NCI-H510A (cell line): ENCODE measurements around the gene HSPA13.
"Not testable (repeated sequence)": the region's sequence is repeated elsewhere in the genome, so short reads cannot be mapped to it uniquely, and the experiment has no call there.

Experiments
- DNase-seq: peaks from one replicate; lab custom pipeline; 2025; lab: John Stamatoyannopoulos, UW

HSPA13 gene, protein sequence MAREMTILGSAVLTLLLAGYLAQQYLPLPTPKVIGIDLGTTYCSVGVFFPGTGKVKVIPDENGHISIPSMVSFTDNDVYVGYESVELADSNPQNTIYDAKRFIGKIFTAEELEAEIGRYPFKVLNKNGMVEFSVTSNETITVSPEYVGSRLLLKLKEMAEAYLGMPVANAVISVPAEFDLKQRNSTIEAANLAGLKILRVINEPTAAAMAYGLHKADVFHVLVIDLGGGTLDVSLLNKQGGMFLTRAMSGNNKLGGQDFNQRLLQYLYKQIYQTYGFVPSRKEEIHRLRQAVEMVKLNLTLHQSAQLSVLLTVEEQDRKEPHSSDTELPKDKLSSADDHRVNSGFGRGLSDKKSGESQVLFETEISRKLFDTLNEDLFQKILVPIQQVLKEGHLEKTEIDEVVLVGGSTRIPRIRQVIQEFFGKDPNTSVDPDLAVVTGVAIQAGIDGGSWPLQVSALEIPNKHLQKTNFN

DNA sequence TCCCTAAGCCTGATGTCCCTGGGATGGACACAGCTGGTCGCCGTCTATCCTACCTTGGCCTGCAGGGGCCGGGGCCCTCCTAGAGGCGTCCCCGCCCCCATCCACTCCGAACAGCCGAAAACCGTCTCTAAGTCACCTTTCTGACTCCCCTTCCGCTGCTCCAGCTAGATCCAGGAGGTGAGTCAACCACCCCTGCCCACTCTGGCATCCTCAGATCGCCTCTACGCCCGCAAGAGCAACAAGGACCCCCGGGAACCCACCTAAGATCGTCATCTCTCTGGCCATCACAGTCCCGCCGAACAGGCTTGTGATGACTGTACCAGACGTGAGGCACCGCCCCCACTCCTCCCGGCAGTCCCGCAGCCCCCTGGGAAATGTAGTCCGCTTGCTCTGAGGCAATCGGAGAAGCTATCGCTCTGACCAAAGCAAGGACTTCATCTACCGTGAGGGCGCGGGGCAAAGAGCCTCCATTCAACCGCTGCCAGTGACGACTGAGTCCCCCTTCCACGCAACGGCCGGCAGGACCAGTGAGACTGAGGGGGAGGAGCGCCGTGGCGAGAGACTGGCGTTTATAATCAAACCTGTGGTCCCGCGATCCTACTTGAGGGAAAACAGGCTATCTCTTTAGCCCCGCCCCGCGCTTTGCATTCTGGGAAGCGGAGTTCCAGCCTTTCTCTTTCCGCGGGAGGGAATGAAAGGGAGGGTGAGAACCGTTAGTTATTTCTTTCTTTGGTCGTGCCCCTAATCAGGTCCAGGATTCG, at the start of gene HSPA13:
Gene HSPA13, minus strand, starts transcription at position 312 of the 761 bp plus-strand sequence. Its CDS starts 27 bp downstream, at position 285.
- peak; percentile 95 for DNase-seq

DNA sequence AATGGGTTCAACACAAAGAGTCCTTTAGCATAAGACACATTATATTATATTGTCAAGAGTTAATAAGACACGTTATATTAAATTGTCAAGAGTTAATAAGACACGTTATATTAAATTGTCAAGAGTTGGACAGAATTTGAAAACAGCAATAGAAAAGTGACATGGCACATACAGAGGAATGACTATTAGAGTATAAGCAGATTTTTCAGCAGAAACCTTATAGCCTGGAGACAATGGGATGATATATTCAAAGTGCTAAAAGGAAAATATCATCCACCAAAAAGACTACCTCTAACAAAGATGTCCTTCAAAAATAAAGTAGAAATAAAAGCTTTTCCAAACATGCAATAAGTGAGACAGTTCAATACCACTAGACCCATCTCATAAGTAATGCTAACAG, 36.0 kb upstream of the HSPA13 start:
- no peak for DNase-seq

DNA sequence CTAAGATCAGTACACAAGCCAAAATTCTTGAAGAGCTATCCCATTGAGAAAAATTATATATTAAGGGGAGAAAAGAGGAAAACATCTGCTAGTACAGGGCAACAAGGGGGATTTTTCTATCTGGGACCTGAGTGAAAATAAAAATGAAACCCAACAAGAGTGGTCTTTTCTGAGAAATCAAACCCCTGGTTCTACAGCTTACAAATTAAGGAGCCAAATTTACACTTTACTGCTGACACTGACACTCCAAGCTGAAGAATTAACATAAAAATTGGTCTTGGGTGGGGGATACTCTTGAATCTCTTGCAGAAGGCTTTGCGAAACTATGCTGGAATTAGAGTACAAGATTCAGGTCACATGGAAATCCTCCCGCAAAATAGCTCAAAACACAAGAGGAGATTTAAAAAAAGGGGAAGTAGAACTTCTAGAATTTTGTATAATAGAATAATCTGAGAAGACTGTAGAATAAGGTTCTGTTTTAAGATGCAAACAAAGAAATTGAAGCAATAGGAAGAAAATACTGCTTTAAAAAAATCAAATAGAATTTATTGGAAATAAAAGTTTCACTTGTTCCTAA, 32.1 kb upstream of the HSPA13 start:
- no peak for DNase-seq

DNA sequence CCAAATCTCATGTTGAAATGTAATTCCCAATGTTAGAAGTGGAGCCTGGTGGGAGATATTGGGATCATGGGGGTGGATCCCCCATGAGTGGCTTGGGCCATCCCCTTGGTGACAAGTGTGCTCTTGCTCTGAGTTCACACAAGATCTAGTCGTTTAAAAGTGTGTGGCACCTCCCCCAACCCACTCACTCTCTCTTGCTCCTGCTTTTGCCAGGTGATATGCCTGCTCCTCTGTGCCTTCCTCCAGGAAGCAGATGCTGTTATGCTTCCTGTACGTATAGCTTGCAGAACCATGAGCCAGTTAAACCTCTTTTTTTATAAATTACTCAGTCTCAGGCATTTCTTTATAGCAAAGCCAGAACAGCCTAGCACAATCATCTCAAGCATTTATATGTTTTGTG, 23.0 kb upstream of the HSPA13 start:
- no peak for DNase-seq

DNA sequence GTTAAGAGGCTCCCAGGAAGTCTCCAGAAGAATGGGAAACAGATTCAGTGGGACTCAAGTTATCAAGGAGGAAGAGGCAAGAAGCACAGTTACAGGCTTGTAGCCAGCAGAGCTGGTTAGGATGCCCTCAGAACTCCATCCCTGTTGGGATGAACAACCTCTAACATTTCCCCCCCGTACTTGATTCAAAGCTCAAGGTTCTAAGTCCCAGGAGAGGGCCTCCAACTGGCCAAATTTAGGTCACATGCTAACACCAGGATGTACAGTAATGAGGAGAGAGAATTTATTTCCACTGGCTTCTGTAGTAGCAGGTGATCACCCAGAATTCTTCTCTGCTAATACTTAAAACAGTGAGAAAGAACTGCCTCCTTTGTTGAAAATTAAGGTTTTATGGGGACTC, 22.3 kb upstream of the HSPA13 start:
- DNase-seq = no peak

DNA sequence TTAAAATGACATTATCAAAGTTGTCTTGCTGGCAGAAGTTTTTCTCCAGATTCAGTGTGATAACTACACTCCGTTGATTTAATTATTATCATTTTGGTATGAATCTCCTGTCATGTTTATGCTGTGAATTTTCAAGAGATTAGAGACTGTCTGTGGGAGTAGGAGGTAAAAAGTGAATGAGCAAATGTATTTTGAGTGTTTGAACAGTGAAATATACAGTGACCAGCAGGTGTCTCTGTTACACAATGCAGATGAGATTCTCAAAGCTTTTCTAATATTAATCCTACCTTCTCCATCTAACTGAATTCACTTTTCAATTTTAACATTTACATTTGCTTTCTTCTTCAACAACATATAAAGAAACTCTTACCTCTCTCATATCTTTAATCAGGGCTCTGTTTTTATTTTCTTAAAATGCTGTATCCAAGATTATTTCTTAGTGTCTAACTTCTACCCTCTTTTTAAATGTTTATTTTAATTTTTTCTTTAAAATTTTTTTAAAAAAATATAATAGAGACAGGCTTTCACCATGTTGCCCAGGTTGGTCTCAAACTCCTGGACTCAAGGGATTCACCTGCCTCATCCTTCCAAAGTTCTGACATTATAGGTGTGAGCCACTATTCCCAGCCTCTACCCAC, 20.9 kb upstream of the HSPA13 start:
- DNase-seq = no peak

DNA sequence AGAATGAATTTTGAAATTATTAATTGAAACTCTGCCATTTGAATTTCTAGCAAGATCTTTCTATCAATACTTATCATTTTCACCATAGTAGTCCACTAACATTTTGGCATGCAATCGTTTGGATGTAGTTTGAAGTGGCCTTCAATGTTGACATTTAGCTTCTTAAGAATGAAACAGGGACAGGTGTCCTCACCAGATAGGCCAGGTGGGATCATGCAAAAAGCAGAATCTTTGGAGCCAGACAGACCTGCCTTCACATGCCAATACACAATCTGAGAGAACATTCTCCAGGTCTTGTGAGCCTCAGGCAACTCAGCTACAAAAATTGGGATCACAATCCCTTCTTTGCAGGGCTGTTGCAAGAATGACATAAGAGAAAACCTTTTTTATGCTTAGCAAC, 18.3 kb upstream of the HSPA13 start:
- DNase-seq = no peak

DNA sequence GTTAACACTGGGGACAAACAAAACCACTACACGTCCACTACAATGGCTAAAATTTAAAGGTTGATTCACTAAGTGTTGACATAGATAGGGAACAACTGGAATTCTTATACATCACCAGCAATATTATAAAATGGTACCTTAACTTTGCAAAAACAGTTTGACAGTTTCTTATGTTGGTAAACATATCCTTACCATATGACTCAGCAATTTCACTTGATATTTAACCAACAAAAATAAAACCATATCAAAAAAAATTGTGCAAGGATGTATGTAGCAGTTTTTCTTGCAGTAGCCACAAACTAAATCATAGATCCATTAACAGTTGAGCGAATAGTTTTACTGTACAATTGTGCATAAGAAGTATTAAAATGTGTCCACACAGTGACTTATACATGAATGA, 5.3 kb upstream of the HSPA13 start:
- DNase-seq = no peak

DNA sequence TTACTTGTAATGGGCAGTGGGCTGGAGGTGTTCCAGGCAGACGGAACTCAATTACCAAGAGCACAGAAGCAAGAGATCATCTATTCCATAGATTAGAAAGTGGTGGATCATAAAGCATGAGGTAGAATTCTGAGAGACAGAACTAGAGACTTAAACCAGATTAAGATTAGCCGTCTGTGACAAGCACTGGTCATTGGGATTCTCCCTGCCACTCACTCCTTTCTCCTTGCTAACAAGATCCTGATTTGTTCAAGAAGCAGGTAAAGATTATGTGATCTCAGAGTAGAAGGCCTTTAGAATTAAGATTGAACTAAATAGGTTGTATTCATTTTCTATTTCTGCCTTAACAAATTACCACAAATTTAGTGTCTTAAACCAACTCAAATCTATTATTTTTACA, 1.5 kb upstream of the HSPA13 start:
- DNase-seq = no peak

DNA sequence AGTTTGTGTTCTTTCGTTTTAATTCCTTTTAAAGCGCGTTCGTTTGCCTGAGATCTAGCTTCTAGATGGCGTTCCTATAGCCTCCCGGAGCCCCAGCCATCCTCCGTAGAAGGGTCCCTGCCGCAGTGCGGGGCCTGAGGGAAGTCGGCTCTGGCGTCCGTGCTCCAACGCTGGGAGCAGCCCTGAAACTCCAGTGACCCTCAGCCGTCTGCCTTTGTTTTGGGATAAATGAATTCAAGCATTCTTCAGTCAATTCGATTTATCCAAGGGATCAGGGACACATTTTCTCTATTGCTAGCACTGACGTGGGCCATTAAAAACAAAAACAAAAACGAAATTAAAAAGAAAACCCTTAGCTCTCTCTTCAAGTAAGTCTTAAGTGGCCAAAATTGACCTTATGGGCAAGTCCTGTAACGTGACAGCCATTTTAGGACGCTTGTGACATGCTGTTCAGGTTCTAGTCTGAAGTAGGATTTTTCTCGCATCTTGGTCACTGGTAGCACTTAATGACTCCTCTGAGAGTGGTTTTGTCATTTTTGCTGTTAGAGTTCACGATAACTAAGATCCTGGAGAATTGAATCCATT, 742 bp upstream of the HSPA13 start:
- DNase-seq = no peak

DNA sequence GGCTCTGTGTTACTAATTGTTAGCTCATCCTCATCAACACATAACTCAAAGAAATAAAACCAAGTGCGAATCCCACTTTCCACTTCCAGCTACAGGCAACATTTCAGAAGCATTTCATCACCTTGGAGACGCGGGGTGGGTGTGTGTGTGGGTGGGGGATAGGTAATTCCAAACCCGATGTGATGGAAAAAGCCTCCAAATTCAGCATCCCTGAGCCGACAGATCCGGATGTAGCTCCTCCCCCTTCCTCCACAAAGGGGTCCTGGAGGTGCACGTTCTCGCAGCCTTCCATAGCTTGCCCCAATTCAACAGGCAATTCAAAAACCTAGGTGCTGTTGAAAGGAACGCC, 486 bp downstream of the HSPA13 start:
- no peak for DNase-seq

DNA sequence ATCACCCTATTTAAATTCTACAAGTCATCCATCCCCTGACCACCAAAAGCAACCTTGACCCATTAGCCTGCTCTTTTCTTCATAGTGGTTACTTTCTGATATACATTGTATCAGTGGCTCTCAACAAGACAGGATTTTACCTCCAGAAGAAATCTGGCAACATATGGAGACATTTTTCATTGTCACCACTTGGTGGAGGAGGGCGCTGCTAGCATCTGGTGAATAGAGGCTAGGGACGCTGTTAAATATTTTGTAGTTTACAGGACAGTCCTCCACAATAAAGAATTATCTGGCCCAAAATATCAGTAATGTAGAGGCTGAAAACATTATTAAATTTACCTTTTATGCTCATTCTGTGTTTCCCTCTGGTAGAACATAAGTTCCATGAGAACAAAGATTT, 6.1 kb downstream of the HSPA13 start:
- no peak for DNase-seq

DNA sequence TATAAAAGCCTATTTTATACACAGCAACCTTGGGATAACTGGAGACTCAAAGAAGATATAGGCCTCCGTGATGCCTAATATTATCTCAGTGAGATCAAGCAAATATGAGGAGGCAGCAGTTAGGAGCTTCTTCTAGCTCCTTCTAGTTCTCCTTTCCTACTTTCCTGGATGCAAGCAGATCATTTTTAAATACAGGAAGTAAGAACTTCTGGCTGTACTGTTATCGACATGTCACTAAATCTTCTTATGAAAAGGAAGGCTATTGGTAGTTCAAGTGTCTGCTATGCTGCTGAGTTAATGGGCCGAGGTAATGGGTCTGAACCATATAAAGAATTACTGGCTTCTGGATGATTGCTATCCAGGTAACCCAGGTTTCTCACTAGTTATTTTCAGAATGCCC, 15.9 kb downstream of the HSPA13 start:
- DNase-seq = no peak

DNA sequence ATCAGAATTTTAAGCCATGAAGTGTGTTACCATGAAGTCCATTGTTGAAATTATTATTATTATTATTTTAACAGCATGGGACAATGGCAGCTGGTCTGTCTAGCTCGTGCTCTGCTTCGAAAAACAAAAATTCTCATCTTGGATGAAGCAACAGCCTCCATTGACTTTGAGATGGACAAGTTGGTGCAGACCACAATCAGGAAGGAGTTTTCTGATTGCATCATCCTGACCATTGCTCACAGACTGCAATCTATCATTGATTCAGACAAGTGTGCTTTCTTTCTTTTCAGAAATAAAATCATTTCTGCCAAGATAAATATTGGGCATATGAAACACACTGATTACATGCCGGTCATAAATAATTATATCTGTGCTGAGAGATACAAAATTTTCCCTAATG, 21.0 kb downstream of the HSPA13 start:
- DNase-seq = no peak

DNA sequence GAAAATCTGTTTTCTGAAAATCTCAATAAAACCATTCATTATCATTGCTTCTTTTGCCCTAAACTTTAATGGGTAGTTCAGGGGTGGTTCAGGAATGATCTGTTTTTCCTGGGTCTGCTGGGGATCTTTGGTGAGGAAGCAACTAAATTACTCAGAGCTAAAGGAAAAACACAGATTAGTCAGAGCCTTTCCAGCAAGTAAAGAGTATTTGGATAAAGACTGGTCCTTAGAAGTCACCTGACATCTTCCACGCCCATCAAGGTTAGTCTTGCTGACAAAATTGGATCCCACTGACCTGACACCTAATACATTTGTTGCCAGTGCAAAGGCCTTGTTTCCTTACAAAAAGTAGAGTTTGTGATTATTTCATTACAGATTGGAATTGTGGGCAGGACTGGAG, 24.2 kb downstream of the HSPA13 start:
- DNase-seq = no peak

DNA sequence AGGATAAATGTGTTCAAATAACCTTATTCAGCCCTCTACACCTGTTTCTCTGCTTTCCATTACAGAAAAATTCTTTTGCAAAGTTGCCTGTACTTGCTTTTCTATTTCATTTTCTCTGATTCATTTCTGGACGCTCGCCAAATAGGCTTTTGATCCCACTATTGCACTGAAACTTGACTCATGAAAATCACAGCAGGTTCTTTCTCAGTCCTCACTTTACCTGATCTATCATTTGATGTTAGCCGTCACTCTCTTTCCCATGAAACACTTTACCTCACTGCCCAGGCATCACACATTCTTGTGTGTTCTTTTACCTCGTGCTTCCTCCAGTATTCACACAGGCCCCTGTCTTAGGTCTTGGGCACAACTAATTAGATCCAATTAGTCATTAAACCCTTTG, 26.2 kb downstream of the HSPA13 start:
- DNase-seq = no peak

DNA sequence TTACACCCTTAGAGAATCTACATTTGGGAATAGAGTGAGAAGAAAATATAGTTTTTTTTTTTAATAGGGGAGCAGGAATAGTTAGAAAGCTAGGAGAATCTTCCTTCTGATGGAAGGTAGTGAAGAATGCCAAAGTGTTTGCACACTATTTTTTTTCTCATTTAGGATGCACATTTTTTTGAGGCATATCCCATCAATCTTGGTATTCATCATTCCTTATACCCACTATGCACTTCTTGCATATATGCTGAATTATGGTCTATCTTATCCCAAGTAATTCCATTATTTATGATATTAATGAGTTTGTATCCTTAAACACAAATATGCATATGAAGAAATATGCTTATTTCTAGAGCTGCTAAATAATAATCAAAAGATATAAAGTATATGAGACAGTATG, 28.4 kb downstream of the HSPA13 start:
- DNase-seq = no peak

DNA sequence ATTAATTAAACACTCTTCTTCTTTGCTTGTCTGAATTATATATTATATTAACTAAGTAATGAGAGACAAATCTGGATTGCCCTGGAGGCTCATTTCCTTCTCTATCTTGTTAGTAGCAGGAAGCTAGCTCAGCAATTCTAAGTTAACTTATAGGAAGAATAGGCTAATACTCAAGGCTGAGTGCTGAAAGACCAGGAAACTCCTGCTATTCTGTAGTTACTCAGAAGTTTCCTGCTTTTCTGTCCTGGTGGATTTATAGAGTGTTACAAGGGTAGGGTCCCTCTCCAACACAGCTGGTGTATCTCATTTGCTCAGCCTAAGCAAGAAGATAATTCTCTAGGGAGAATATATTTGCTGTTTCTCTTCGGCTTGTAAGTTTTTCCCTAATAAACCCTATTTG, 29.2 kb downstream of the HSPA13 start:
- no peak for DNase-seq

DNA sequence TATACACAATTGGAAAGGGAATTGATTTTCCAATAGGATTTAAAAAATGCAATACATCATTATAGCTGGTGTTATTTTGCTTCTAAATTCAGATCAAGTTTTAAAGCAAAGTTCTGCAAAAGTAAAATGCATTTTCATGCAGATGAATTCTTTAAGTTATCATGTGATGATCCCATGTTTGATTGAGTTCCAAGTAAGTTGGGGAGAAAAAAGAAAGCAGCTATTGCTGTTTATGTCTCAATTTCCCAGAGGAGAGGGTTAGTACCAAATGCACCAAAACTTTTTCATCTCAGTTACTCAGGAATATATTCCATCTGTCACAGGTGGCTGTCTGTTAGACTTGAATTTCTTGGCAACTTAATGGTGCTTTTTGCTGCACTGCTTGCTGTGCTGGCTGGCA, 29.7 kb downstream of the HSPA13 start:
- DNase-seq = no peak

DNA sequence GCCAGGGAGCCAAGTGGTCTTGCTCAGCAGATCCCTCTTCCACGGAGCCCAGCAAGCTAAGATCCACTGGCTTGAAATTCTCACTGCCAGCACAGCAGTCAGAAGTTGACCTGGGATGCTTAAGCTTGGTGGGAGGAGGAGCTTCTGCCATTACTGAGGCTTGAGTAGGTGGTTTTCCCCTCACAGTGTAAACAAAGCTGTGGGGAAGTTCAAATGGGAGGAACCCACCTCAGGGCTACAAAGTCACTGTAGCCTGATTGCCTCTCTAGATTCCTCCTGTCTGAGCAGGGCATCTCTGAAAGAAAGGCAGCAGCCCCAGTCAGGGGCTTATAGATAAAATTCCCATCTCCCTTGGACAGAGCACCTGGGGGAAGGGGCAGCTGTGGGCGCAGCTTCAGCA, 55.6 kb downstream of the HSPA13 start:
- not testable (repeated sequence) for DNase-seq

DNA sequence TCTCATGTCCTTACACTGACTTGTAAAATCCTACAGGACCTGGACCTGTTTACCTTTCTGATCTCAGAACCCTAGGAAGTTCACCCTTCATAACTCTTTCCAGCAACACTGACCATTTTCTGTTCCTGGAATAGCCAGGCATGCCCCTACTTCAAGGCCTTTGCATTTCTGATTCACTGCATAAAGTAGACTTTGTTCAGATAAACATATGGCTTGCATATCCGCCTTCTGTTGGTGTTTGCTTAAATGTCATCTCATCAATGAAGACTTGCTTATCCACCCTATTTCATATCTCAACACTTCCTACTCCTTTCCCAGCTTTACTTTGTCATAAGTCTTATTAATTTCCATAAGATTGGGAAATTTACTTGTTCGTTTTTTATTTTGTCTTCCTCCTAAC, 57.4 kb downstream of the HSPA13 start:
- DNase-seq = no peak
